ENCODE data around the gene EGFLAM.

DNA sequence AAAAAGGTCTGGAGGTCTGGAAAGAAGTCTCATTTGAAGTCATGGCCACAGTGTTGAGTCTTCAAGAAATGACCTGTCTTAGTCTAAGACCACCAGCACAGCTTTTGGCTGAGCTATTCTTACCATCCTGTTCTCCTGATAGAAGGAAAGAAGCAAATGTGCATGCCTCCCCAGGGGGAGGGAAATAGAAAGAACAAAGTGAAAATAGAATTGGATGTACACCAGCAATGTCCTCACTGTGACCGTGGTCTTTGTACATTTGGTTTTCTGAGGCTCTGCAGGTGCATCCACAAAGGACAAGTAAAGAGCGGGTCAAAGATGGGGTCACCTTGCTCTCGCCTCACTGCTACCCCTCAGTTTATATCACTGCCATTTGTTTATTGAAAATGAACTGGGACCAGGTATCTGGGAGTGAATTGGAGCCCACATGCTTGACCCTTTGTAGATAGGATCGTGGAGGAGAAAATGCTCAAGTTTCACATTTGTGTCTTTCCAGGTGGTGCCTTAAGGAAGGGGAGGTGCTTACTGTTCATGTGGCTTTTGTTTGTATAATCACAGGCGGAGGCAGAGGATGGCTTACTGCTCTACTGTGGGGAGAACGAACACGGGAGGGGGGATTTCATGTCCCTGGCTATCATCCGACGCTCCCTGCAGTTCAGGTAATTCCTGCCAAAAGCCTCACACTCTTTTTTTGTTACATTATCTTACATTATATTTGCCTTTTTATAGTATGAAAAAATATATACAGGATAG, 150.3 kb downstream of the EGFLAM start:
- TF ChIP-seq CTCF (IDR thresholded peaks at IDR 0.05) (no peak), POLR2A (IDR thresholded peaks at IDR 0.05) (no peak)

Measured in testis (tissue), 2 donors.